Neural cell (in vitro differentiated cells): ENCODE data around the gene FOXP3.

Experiments
- EP300 ChIP-seq: fragments of 450-650 bp; conservative IDR thresholded peaks from 2 replicates; pipeline ENCODE4 v1.6.1; 2014; ENCODE audit warnings: antibody characterized with exemption, mild to moderate bottlenecking, moderate library complexity; ENCODE audit not compliant: poor library complexity, severe bottlenecking
- EZH2 ChIP-seq: fragments of 200-600, 300-800 bp; shearing (Covaris generic), sonication (generic); IDR thresholded peaks from 2 replicates; pipeline ENCODE4 v1.6.1; 2014; ENCODE audit warnings: antibody characterized with exemption, low read length, borderline replicate concordance, mild to moderate bottlenecking; ENCODE audit not compliant: insufficient read depth, poor library complexity, severe bottlenecking
- POLR2AphosphoS5 ChIP-seq: IDR thresholded peaks from 2 replicates; pipeline ENCODE4 v1.6.1; 2012
- RAD21 ChIP-seq: fragments of 450-650 bp; conservative IDR thresholded peaks from 2 replicates; pipeline ENCODE4 v1.6.1; 2014; ENCODE audit warnings: antibody characterized with exemption, mild to moderate bottlenecking, moderate library complexity
- REST ChIP-seq: IDR thresholded peaks from 2 replicates; pipeline ENCODE4 v1.6.1; 2012; ENCODE audit warnings: borderline replicate concordance
- SMC3 ChIP-seq: fragments of 450-650 bp; conservative IDR thresholded peaks from 2 replicates; pipeline ENCODE4 v1.6.1; 2014; ENCODE audit warnings: antibody characterized with exemption, mild to moderate bottlenecking, moderate library complexity; ENCODE audit not compliant: poor library complexity
- TAF1 ChIP-seq: IDR thresholded peaks from 2 replicates; pipeline ENCODE4 v1.6.1; 2012; ENCODE audit warnings: low read depth
- TF ChIP-seq, protein P1 (sequence below): fragments of 450-650 bp; IDR thresholded peaks from 2 replicates; pipeline ENCODE4 v1.5.1; 2014; ENCODE audit warnings: antibody characterized with exemption, mild to moderate bottlenecking, moderate library complexity; ENCODE audit not compliant: poor library complexity, severe bottlenecking

GRCh38 chrX:49257846-49258748 lies 6.4 kb downstream of the FOXP3 start:
- TF ChIP-seq, protein P1, sequence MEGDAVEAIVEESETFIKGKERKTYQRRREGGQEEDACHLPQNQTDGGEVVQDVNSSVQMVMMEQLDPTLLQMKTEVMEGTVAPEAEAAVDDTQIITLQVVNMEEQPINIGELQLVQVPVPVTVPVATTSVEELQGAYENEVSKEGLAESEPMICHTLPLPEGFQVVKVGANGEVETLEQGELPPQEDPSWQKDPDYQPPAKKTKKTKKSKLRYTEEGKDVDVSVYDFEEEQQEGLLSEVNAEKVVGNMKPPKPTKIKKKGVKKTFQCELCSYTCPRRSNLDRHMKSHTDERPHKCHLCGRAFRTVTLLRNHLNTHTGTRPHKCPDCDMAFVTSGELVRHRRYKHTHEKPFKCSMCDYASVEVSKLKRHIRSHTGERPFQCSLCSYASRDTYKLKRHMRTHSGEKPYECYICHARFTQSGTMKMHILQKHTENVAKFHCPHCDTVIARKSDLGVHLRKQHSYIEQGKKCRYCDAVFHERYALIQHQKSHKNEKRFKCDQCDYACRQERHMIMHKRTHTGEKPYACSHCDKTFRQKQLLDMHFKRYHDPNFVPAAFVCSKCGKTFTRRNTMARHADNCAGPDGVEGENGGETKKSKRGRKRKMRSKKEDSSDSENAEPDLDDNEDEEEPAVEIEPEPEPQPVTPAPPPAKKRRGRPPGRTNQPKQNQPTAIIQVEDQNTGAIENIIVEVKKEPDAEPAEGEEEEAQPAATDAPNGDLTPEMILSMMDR: no peak
- no peak for TF ChIP-seq EZH2
- TF ChIP-seq REST: no peak
- no peak for TF ChIP-seq POLR2AphosphoS5
- TF ChIP-seq RAD21: no peak
- TF ChIP-seq SMC3: no peak
- TF ChIP-seq EP300: no peak
- no peak for TF ChIP-seq TAF1
